Measurements from ENCODE around the gene FUT7.

FUT7 gene

GRCh38 chr9:136982232-136983051 lies 49.4 kb downstream of the FUT7 start, which contains the start of gene LCNL1:
TSS of gene LCNL1 (plus strand) at chr9:136982993. CDS start at chr9:136983587, 594 bp downstream.
- DNase-seq (ENCODE audit: low read depth) = no peak

DNA sequence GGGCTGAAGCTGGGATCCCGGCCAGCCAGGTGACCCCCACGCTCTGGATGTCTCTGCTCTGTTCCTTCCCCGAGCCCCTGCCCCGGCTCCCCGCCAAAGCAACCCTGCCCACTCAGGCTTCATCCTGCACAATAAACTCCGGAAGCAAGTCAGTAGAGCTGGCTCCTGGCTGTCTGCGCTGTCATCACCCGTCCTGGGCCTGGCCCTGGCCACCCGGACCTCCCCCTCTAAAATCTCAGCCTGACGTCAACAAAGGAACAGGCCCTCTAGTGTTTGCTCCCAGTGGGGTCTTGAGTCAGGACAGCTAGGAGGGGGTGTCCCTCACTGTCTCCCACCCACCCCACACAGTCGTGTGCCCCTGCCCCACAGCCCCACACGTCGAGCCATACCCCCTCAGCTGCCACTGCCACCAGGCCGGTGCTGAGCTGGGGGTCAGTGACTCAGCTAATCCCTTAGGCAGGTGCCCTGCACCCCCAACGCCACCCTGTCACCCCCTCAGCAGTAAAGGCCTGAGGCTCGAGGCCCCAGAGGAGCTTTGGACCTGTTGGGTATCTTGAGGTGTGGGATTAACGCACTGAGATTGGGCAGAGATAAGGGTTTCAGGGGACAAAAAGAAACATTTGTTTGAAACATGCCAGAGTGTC lies 50.2 kb downstream of the FUT7 start:
- DNase-seq (ENCODE audit: low read depth) = no peak

DNA sequence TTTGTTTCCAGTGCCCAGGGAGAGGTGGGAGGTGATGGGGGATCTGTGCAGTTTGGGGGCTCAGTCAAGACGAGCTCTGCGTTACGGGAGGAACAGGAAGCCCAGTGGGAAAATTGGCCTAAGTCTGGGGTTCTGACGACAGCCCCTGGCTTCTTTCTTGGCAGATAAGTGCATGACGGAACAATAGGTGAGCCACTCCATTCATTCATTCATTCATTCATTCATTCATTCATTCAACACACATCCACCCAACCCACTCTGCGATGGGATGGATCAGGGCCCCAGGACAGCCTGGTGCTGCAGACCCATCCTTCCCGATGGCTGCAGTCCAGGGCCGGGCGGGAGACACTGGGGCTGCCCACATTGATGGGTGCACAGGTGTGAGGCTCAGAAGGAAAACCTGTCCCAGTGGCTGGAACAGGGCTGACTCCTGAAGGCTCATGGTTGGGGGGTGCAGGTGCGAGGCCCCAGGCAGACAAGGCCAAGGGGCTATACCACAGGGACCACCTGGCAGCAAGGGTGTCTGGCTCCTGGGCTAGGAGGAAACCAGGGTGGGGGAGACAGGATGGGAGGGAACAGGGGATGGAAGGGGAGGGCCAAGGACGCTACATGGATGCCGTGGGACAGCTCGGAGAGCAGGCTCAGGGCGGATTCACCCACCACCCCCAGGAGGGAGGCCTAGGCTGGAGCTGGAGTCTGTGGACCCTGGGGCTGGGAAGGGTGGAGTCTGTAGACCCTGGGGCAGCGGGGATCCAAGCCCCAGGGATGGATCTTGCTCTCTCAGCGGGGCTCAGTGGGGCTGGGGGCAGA lies 51.0 kb downstream of the FUT7 start:
- no peak for DNase-seq (ENCODE audit: low read depth)

Measured in non-pigmented ciliary epithelial cell (primary cell).